Naive B cell (primary cell): ENCODE measurements around the gene MCF2L. TPM values are rescaled to one million over a fixed set of nuclear protein-coding genes. Genes with fewer than 3 reads are reported as not detected.

Experiments used
- ATAC-seq, 2 donors: fragments of 150-1000 bp; cut with Tn5 transposase; 2 replicates each; pipeline ENCODE4 v1.10.0; 2021; ENCODE audit warnings: low read depth in 2 of 2, mild to moderate bottlenecking in 2 of 2, moderate library complexity in 2 of 2
- DNase-seq: peaks from one replicate; pipeline ENCODE4 v3.0.0; 2022
- H3K27ac Mint-ChIP-seq, 6 donors: one replicate each; pipeline ENCODE4 v1.8.0; 2020 to 2022; ENCODE audit warnings: mild to moderate bottlenecking in 6 of 6, mixed read lengths in 6 of 6, moderate library complexity in 5 of 6, inconsistent platforms in 2 of 6
- H3K27me3 Mint-ChIP-seq, 3 donors: one replicate each; pipeline ENCODE4 v1.8.0; 2021 to 2022; ENCODE audit warnings: mixed read lengths in 3 of 3, mild to moderate bottlenecking in 1 of 3
- H3K36me3 Mint-ChIP-seq, 2 donors: one replicate each; pipeline ENCODE4 v1.8.0; 2020 to 2022; ENCODE audit warnings: mixed read lengths in 2 of 2, inconsistent platforms in 1 of 2, mild to moderate bottlenecking in 1 of 2
- H3K4me1 Mint-ChIP-seq, 3 donors: one replicate each; pipeline ENCODE4 v1.8.0; 2020 to 2022; ENCODE audit warnings: mixed read lengths in 3 of 3, inconsistent platforms in 1 of 3, mild to moderate bottlenecking in 1 of 3, moderate library complexity in 1 of 3
- H3K4me3 Mint-ChIP-seq, 8 donors: one replicate each; pipeline ENCODE4 v1.8.0; 2020 to 2022; ENCODE audit warnings: mild to moderate bottlenecking in 8 of 8, mixed read lengths in 8 of 8, moderate library complexity in 8 of 8, inconsistent platforms in 2 of 8
- H3K9me3 Mint-ChIP-seq, 7 donors: one replicate each; pipeline ENCODE4 v1.8.0; 2020 to 2022; ENCODE audit warnings: mixed read lengths in 7 of 7, mild to moderate bottlenecking in 5 of 7, inconsistent platforms in 2 of 7, moderate library complexity in 1 of 7
- polyA plus RNA-seq, 6 donors: library from polyadenylated mRNA; unstranded; fragments of 300-500 nt; fragmentation: Illumina TruSeq; gene quantifications; one replicate each; pipeline ENCODE4 v1.2.3, GENCODE V29; 2021; ENCODE audit warnings: low read depth in 6 of 6

The MCF2L gene
- polyA plus RNA-seq, 6 donors from 2014 or later, result 2.1 to 4.7 (median 4.2) TPM

- H3K4me1 Mint-ChIP-seq, result no peaks in the 10 kb centered on the region
- H3K36me3 Mint-ChIP-seq, result no peaks in the 10 kb centered on the region
- peaks cover 17 to 20% (median 18%) of the 10 kb centered on the region in 3 donors for H3K27me3 Mint-ChIP-seq
- no peaks in the 10 kb centered on the region for H3K9me3 Mint-ChIP-seq
- DNase-seq, result no peak
- H3K4me3 Mint-ChIP-seq, result no peak overlapping the region
- no peak for ATAC-seq
- no peak overlapping the region for H3K27ac Mint-ChIP-seq
Measured at GRCh38 chr13:113140677-113141600, 171.9 kb downstream of the MCF2L start.

GRCh38 chr13:113141601-113141970 lies 172.6 kb downstream of the MCF2L start:
- Mint-ChIP-seq H3K4me1 (no peaks in the 10 kb centered on the region), H3K36me3 (no peaks in the 10 kb centered on the region), H3K27ac (no peak overlapping the region), H3K27me3 (peaks cover 21 to 26% (median 21%) of the 10 kb centered on the region in 3 donors), H3K4me3 (no peak overlapping the region), H3K9me3 (no peaks in the 10 kb centered on the region)
- ATAC-seq, result no peak
- DNase-seq, result no peak

GRCh38 chr13:113142876-113143275 lies 173.9 kb downstream of the MCF2L start:
- Mint-ChIP-seq H3K27me3 (peaks cover 22 to 32% (median 26%) of the 10 kb centered on the region in 3 donors), H3K9me3 (no peaks in the 10 kb centered on the region), H3K4me3 (no peak overlapping the region), H3K4me1 (no peaks in the 10 kb centered on the region), H3K36me3 (no peaks in the 10 kb centered on the region), H3K27ac (no peak overlapping the region)
- ATAC-seq (no peak), DNase-seq (no peak)

GRCh38 chr13:113143466-113144254 lies 174.6 kb downstream of the MCF2L start:
- Mint-ChIP-seq H3K4me1 (no peaks in the 10 kb centered on the region), H3K9me3 (no peaks in the 10 kb centered on the region), H3K36me3 (no peaks in the 10 kb centered on the region), H3K27me3 (peaks cover 20 to 35% (median 24%) of the 10 kb centered on the region in 3 donors), H3K4me3 (no peak overlapping the region), H3K27ac (no peak overlapping the region)
- DNase-seq (no peak), ATAC-seq (no peak)

GRCh38 chr13:113144255-113144629 lies 175.2 kb downstream of the MCF2L start:
- no peaks in the 10 kb centered on the region for H3K4me1 Mint-ChIP-seq
- no peaks in the 10 kb centered on the region for H3K9me3 Mint-ChIP-seq
- no peak for DNase-seq
- H3K27ac Mint-ChIP-seq, result no peak overlapping the region
- H3K27me3 Mint-ChIP-seq, result peaks cover 14 to 36% (median 20%) of the 10 kb centered on the region in 3 donors
- H3K36me3 Mint-ChIP-seq, result no peaks in the 10 kb centered on the region
- ATAC-seq, result no peak
- no peak overlapping the region for H3K4me3 Mint-ChIP-seq

- no peaks in the 10 kb centered on the region for H3K4me1 Mint-ChIP-seq
- peak overlapping the region in 2 of 6 donors; percentile 30 to 55 for H3K27ac Mint-ChIP-seq
- DNase-seq, result no peak
- H3K27me3 Mint-ChIP-seq, result peaks cover 11 to 46% (median 20%) of the 10 kb centered on the region in 3 donors
- no peak overlapping the region for H3K4me3 Mint-ChIP-seq
- H3K9me3 Mint-ChIP-seq, result no peaks in the 10 kb centered on the region
- H3K36me3 Mint-ChIP-seq, result no peaks in the 10 kb centered on the region
- no peak for ATAC-seq
Measured at GRCh38 chr13:113145496-113145895, 176.5 kb downstream of the MCF2L start.

- no peak for ATAC-seq
- peak overlapping the region in 1 of 6 donors; percentile 55 for H3K27ac Mint-ChIP-seq
- H3K36me3 Mint-ChIP-seq, result peaks cover 0 to 2% of the 10 kb centered on the region in 2 donors
- peak overlapping the region in 1 of 8 donors; percentile 52 for H3K4me3 Mint-ChIP-seq
- no peaks in the 10 kb centered on the region for H3K4me1 Mint-ChIP-seq
- no peak for DNase-seq
- H3K27me3 Mint-ChIP-seq, result peaks cover 11 to 52% (median 26%) of the 10 kb centered on the region in 3 donors
- no peaks in the 10 kb centered on the region for H3K9me3 Mint-ChIP-seq
Measured at GRCh38 chr13:113145911-113146598, 177.0 kb downstream of the MCF2L start.

- peaks cover 0 to 7% of the 10 kb centered on the region in 2 donors for H3K36me3 Mint-ChIP-seq
- DNase-seq (no peak), ATAC-seq (no peak)
- no peak overlapping the region for H3K4me3 Mint-ChIP-seq
- H3K4me1 Mint-ChIP-seq, result peaks cover 0 to 4% (median 0%) of the 10 kb centered on the region in 3 donors
- H3K9me3 Mint-ChIP-seq, result no peaks in the 10 kb centered on the region
- H3K27ac Mint-ChIP-seq, result no peak overlapping the region
- peaks cover 11 to 59% (median 33%) of the 10 kb centered on the region in 3 donors for H3K27me3 Mint-ChIP-seq
Measured at GRCh38 chr13:113146750-113147149, 177.7 kb downstream of the MCF2L start.

GRCh38 chr13:113147206-113147605 lies 178.2 kb downstream of the MCF2L start:
- ATAC-seq, result no peak
- peaks cover 1 to 5% (median 1%) of the 10 kb centered on the region in 3 donors for H3K4me1 Mint-ChIP-seq
- H3K36me3 Mint-ChIP-seq, result peaks cover 0 to 7% of the 10 kb centered on the region in 2 donors
- no peak for DNase-seq
- no peaks in the 10 kb centered on the region for H3K9me3 Mint-ChIP-seq
- H3K27ac Mint-ChIP-seq, result peak overlapping the region in 1 of 6 donors; percentile 44
- H3K27me3 Mint-ChIP-seq, result peaks cover 12 to 63% (median 37%) of the 10 kb centered on the region in 3 donors
- no peak overlapping the region for H3K4me3 Mint-ChIP-seq

GRCh38 chr13:113148407-113148806 lies 179.4 kb downstream of the MCF2L start:
- Mint-ChIP-seq H3K36me3 (peaks cover 0 to 7% of the 10 kb centered on the region in 2 donors), H3K9me3 (peaks cover 0 to 2% (median 0%) of the 10 kb centered on the region in 7 donors), H3K27ac (no peak overlapping the region), H3K27me3 (peaks cover 20 to 71% (median 46%) of the 10 kb centered on the region in 3 donors), H3K4me1 (peaks cover 9 to 13% (median 10%) of the 10 kb centered on the region in 3 donors), H3K4me3 (no peak overlapping the region)
- DNase-seq (no peak), ATAC-seq (no peak)

GRCh38 chr13:113148940-113149503 lies 180.0 kb downstream of the MCF2L start:
- DNase-seq (no peak), ATAC-seq (no peak)
- H3K9me3 Mint-ChIP-seq, result peaks cover 0 to 2% (median 0%) of the 10 kb centered on the region in 7 donors
- no peak overlapping the region for H3K27ac Mint-ChIP-seq
- peaks cover 20 to 66% (median 46%) of the 10 kb centered on the region in 3 donors for H3K27me3 Mint-ChIP-seq
- peaks cover 0 to 7% of the 10 kb centered on the region in 2 donors for H3K36me3 Mint-ChIP-seq
- H3K4me3 Mint-ChIP-seq, result no peak overlapping the region
- H3K4me1 Mint-ChIP-seq, result peaks cover 10 to 13% (median 11%) of the 10 kb centered on the region in 3 donors
